K562 (cell line): ENCODE measurements around the gene ROR2. TPM values are rescaled to one million over a fixed set of nuclear protein-coding genes. Genes with fewer than 3 reads are reported as not detected.

Source experiments
- ATAC-seq: fragments of 200-7000 bp; cut with Tn5 transposase; 3 replicates; pipeline ENCODE4 v1.9.1; 2020; ENCODE audit warnings: moderate library complexity
- BruUV-seq: library from RNA; stranded (reverse); fragments of 400-500 nt; replicated peaks from 2 replicates; lab custom pipeline; 2021; lab: Mats Ljungman, UMichigan
- CTCF ChIA-PET: fragments of 300-600 bp; formaldehyde crosslinking; extraction: SDS; loops from one replicate; lab custom pipeline; 2021; ENCODE audit warnings: low intra/inter-chr PET ratio; lab: Yijun Ruan, JAX
- POLR2A ChIA-PET: fragments of 300-600, 350-650 bp; sonication (Branson Sonifier 250); formaldehyde crosslinking; extraction: SDS; loops from one replicate; lab custom pipeline; 2021; ENCODE audit warnings: antibody characterized with exemption, inconsistent platforms; lab: Yijun Ruan, JAX
- DNase-seq, 4 experiments: peaks; one replicate each; pipeline versions ENCODE4 v3.0.0 to v3.0.0-alpha.2; 2011 to 2018; ENCODE audit warnings: low spot score in 3 of 4, mixed read lengths in 3 of 4; ENCODE audit errors: extremely low read depth in 1 of 4
- FAIRE-seq: peaks from 2 replicates; lab custom pipeline; 2011; peaks lifted over from hg19 to GRCh38; lab: Jason Lieb, UNC
- H2AFZ ChIP-seq: 2 replicates; pipeline ENCODE4 v1.6.0; 2011; ENCODE audit warnings: low read depth, low read length, control low read depth, inconsistent platforms
- H3K27ac ChIP-seq: fragments of 200-600 bp; 3 replicates; pipeline ENCODE4 v1.8.0; 2011; ENCODE audit warnings: low read depth, mild to moderate bottlenecking, control low read depth, inconsistent platforms, low read length, moderate library complexity, mixed read lengths; ENCODE audit errors: extremely low read depth
- H3K27me3 ChIP-seq, 2 experiments: fragments of 300-600 bp in 1 of 2; 2 replicates in 1 of 2; 3 replicates in 1 of 2; pipeline versions ENCODE4 v1.6.0 to v1.8.0; 2011; ENCODE audit warnings: inconsistent platforms in 2 of 2, low read length in 2 of 2, mild to moderate bottlenecking in 1 of 2, mixed read lengths in 1 of 2, moderate library complexity in 1 of 2; ENCODE audit not compliant: control insufficient read depth in 2 of 2, insufficient read depth in 2 of 2
- H3K36me3 ChIP-seq: fragments of 300-600 bp; 3 replicates; pipeline ENCODE4 v1.8.0; 2011; ENCODE audit warnings: mild to moderate bottlenecking, low read length, inconsistent platforms; ENCODE audit not compliant: control insufficient read depth, insufficient read depth
- H3K4me1 ChIP-seq, 2 experiments: fragments of 200-600 bp in 1 of 2; replicated peaks in 1 of 2; 2 replicates in 1 of 2; 3 replicates in 1 of 2; pipeline versions ENCODE4 v1.5.1 to v1.8.0; 2011; ENCODE audit warnings: inconsistent platforms in 2 of 2, low read length in 2 of 2, mild to moderate bottlenecking in 1 of 2, mixed read lengths in 1 of 2, moderate library complexity in 1 of 2; ENCODE audit not compliant: control insufficient read depth in 2 of 2, insufficient read depth in 2 of 2
- H3K4me2 ChIP-seq: 2 replicates; pipeline ENCODE4 v1.6.1; 2011; ENCODE audit warnings: low read length, control low read depth, inconsistent platforms, mixed read lengths; ENCODE audit not compliant: insufficient read depth
- H3K4me3 ChIP-seq: fragments of 200-600 bp; sonication (generic), shearing (Covaris generic); 2 replicates; pipeline ENCODE4 v1.5.1; 2016; ENCODE audit warnings: control low read depth, inconsistent platforms
- H3K79me2 ChIP-seq: fragments of 200-600 bp; 3 replicates; pipeline ENCODE4 v1.8.0; 2011; ENCODE audit warnings: low read length, inconsistent platforms; ENCODE audit not compliant: control insufficient read depth, insufficient read depth
- H3K9ac ChIP-seq, 2 experiments: 2 replicates each; pipeline versions ENCODE4 v1.6.0 to v1.6.1; 2011; ENCODE audit warnings: low read depth in 2 of 2, low read length in 2 of 2, control low read depth in 1 of 2, inconsistent platforms in 1 of 2, mild to moderate bottlenecking in 1 of 2, mixed read lengths in 1 of 2; ENCODE audit not compliant: insufficient read depth in 1 of 2
- H3K9me1 ChIP-seq: one replicate; pipeline ENCODE4 v1.6.0; 2011; ENCODE audit warnings: inconsistent platforms, mild to moderate bottlenecking, low read length, moderate library complexity; ENCODE audit not compliant: control insufficient read depth, insufficient read depth
- H3K9me3 ChIP-seq: replicated peaks from 2 replicates; pipeline ENCODE4 v1.5.1; 2011; ENCODE audit warnings: low read depth, low read length, inconsistent platforms; ENCODE audit not compliant: control insufficient read depth, insufficient read depth
- H4K20me1 ChIP-seq: replicated peaks from 2 replicates; pipeline ENCODE4 v1.6.1; 2011; ENCODE audit warnings: low read length, inconsistent platforms, mixed read lengths; ENCODE audit not compliant: control insufficient read depth, insufficient read depth
- C11orf30 ChIP-seq: fragments of 450-650 bp; IDR thresholded peaks from 2 replicates; pipeline ENCODE4 v1.6.1; 2016; ENCODE audit warnings: low read depth, mild to moderate bottlenecking
- ETV5 ChIP-seq: sonication (generic); formaldehyde crosslinking; IDR thresholded peaks from 2 replicates; pipeline ENCODE4 v1.4.0; 2020; ENCODE audit warnings: low read depth, mild to moderate bottlenecking, missing genetic modification reagents
- HNRNPLL ChIP-seq: fragments of 200-400 bp; formaldehyde crosslinking; IDR thresholded peaks from 2 replicates; pipeline ENCODE4 v1.6.1; 2017; ENCODE audit warnings: low read length, low read depth, mild to moderate bottlenecking; ENCODE audit not compliant: poor library complexity, severe bottlenecking
- KDM5B ChIP-seq: fragments of 200-600 bp; sonication (generic); IDR thresholded peaks from 2 replicates; pipeline ENCODE4 v1.6.1; 2012; ENCODE audit warnings: low read depth, mild to moderate bottlenecking, moderate library complexity, low read length, control low read depth, inconsistent platforms; ENCODE audit not compliant: insufficient replicate concordance
- KLF13 ChIP-seq: fragments of 450-650 bp; IDR thresholded peaks from 2 replicates; pipeline ENCODE4 v1.6.1; 2016; ENCODE audit warnings: missing genetic modification characterization, low read depth, mild to moderate bottlenecking, missing compliant biosample characterization, moderate library complexity, borderline replicate concordance
- LARP7 ChIP-seq: fragments of 450-650 bp; IDR thresholded peaks from 2 replicates; pipeline ENCODE4 v1.6.1; 2016
- MAFK ChIP-seq: IDR thresholded peaks from 2 replicates; pipeline ENCODE4 v1.6.1; 2011; ENCODE audit warnings: low read length, improper control_type of control experiment
- NCOA2 ChIP-seq, 2 experiments: fragments of 450-650 bp; IDR thresholded peaks; 2 replicates each; pipeline ENCODE4 v1.6.1; 2018; ENCODE audit warnings: mild to moderate bottlenecking in 2 of 2, moderate library complexity in 1 of 2; ENCODE audit not compliant: partially characterized antibody in 2 of 2
- PREB ChIP-seq: sonication (generic); formaldehyde crosslinking; IDR thresholded peaks from 2 replicates; pipeline ENCODE4 v1.8.1; 2023; ENCODE audit warnings: mild to moderate bottlenecking, missing genetic modification reagents
- RBM25 ChIP-seq: fragments of 200-400 bp; formaldehyde crosslinking; IDR thresholded peaks from 2 replicates; pipeline ENCODE4 v1.6.1; 2018; ENCODE audit warnings: low read length, low read depth, moderate library complexity; ENCODE audit not compliant: severe bottlenecking
- RBM34 ChIP-seq: fragments of 200-400 bp; formaldehyde crosslinking; IDR thresholded peaks from 2 replicates; pipeline ENCODE4 v1.6.1; 2018; ENCODE audit warnings: low read length, borderline replicate concordance; ENCODE audit not compliant: insufficient read depth
- TAL1 ChIP-seq: fragments of 450-650 bp; IDR thresholded peaks from 2 replicates; pipeline ENCODE4 v1.6.1; 2016; ENCODE audit warnings: mild to moderate bottlenecking
- TGIF2 ChIP-seq: sonication (generic); formaldehyde crosslinking; IDR thresholded peaks from 2 replicates; pipeline ENCODE4 v1.8.1; 2022; ENCODE audit warnings: mild to moderate bottlenecking, missing genetic modification reagents, moderate library complexity
- ZNF165 ChIP-seq: fragments of 250-450 bp; sonication (Bioruptor Pico); IDR thresholded peaks from 2 replicates; pipeline ENCODE4 v1.4.0; 2020; ENCODE audit warnings: borderline replicate concordance
- ZNF311 ChIP-seq: fragments of 250-450 bp; sonication (Bioruptor Pico); IDR thresholded peaks from 2 replicates; pipeline ENCODE4 v1.4.0; 2020; ENCODE audit warnings: mild to moderate bottlenecking, moderate library complexity
- WGBS: fragments of 100-300 bp; shearing (Covaris generic); methylation state at CpG from one replicate; pipeline ENCODE4 v1.1.6; 2016; ENCODE audit warnings: low coverage, mixed read lengths; ENCODE audit not compliant: insufficient coverage; ENCODE audit errors: missing lambda C conversion rate; 5-methylcytosine and 5-hydroxymethylcytosine counted together
- in situ Hi-C: fragments of 300-500 bp; cut with MboI; formaldehyde crosslinking; loops from 4 replicates; pipeline ENCODE4 v1.15.0; 2018; ENCODE audit warnings: inconsistent platforms, mixed read lengths
- intact Hi-C: fragments of 100-400 bp; cut with micrococcal nuclease; formaldehyde crosslinking; loops from 2 replicates; pipeline ENCODE4 v1.14.2; 2022
- polyA plus RNA-seq, 8 experiments: library from polyadenylated mRNA; depleted of rRNA in 4 of 8; stranded (reverse) in 5 of 8; unstranded in 3 of 8; fragments of >200 nt; fragmentation: Nextera tagmentation in 2 of 8; fragmentation: Illumina TruSeq in 1 of 8; extraction: Ambion mirVana in 2 of 8; extraction: Trizol in 1 of 8; gene quantifications; 2 replicates each; pipeline versions ENCODE4 v1.2.1 to v1.2.3, GENCODE V29; 2011 to 2014; ENCODE audit warnings: inconsistent platforms in 1 of 8, missing spikeins in 1 of 8
- total RNA-seq, 7 experiments: library from RNA; depleted of rRNA in 6 of 7; stranded (reverse); fragments of >200 nt in 6 of 7; fragmentation: Illumina TruSeq in 2 of 7; extraction: Trizol in 2 of 7; gene quantifications; 2 replicates each; pipeline versions ENCODE4 v1.2.1 to v1.2.3, GENCODE V29; 2011 to 2021; ENCODE audit warnings: low replicate concordance in 1 of 7
- TF ChIP-seq, protein P1 (sequence below): fragments of 250-450 bp; sonication (Bioruptor Pico); IDR thresholded peaks from 2 replicates; pipeline ENCODE4 v1.5.0; 2021
- TF ChIP-seq, protein P2 (sequence below), 2 experiments: fragments of 450-650 bp in 1 of 2; sonication (generic) in 1 of 2; formaldehyde crosslinking in 1 of 2; IDR thresholded peaks in 1 of 2; conservative IDR thresholded peaks in 1 of 2; 2 replicates each; pipeline versions ENCODE4 v1.6.1 to v1.8.1; 2016 to 2023; ENCODE audit warnings: mild to moderate bottlenecking in 2 of 2, moderate library complexity in 2 of 2, inconsistent platforms in 1 of 2, missing genetic modification reagents in 1 of 2

ROR2 gene
- total and polyA plus RNA-seq, 9 of the 15 experiments (the other 6 are each of a cell fraction or from before 2014, with no cell fraction given): 5.6 to 33.8 (median 15.3) TPM

GRCh38 chr9:91533382-91533781, 416.6 kb downstream of the ROR2 start:
- POLR2A ChIA-PET: no interaction called here

GRCh38 chr9:91532325-91532724, 417.7 kb downstream of the ROR2 start:
- Histone ChIP-seq H3K79me2 (no peaks in the 10 kb centered on the region), H3K27ac (no peak overlapping the region), H4K20me1 (no peaks in the 10 kb centered on the region), H3K27me3 (peaks cover 13 to 35% of the 10 kb centered on the region in 2 experiments; a peak in 3 of 5 replicates), H3K4me3 (no peak overlapping the region), H3K9me1 (no peaks in the 10 kb centered on the region), H3K9me3 (no peaks in the 10 kb centered on the region), H3K36me3 (no peaks in the 10 kb centered on the region), H3K9ac (no peak overlapping the region), H3K4me2 (no peak overlapping the region), H2AFZ (no peak overlapping the region), H3K4me1 (no peaks in the 10 kb centered on the region)
- 0% methylated on average over 3 of the region's 3 CpGs for WGBS
- in situ Hi-C loops: no loop called here
- intact Hi-C loops: no loop called here
- no peak for ATAC-seq
- ChIA-PET CTCF (no interaction called here), POLR2A (no interaction called here)
- DNase-seq: no peak
- no TSS peak for BruUV-seq
- FAIRE-seq: no peak
- no peak for TF ChIP-seq TGIF2
- TF ChIP-seq, protein P1, sequence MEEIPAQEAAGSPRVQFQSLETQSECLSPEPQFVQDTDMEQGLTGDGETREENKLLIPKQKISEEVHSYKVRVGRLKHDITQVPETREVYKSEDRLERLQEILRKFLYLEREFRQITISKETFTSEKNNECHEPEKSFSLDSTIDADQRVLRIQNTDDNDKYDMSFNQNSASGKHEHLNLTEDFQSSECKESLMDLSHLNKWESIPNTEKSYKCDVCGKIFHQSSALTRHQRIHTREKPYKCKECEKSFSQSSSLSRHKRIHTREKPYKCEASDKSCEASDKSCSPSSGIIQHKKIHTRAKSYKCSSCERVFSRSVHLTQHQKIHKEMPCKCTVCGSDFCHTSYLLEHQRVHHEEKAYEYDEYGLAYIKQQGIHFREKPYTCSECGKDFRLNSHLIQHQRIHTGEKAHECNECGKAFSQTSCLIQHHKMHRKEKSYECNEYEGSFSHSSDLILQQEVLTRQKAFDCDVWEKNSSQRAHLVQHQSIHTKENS (CRISPR knock-in tag): no peak
- no peak for TF ChIP-seq ZNF311
- no peak for TF ChIP-seq PREB (CRISPR knock-in tag)
- TF ChIP-seq ZNF165 (CRISPR knock-in tag): no peak
- TF ChIP-seq C11orf30: peak; percentile 69
- no peak for TF ChIP-seq KDM5B
- TF ChIP-seq ETV5 (CRISPR knock-in tag): no peak
- no peak for TF ChIP-seq LARP7
- no peak for TF ChIP-seq NCOA2 (IDR thresholded peaks at IDR 0.05; ENCODE audit: partially characterized antibody in 2 of 2)
- peak; percentile 82 for TF ChIP-seq MAFK

More at GRCh38 chr9:91533382-91533781, 416.6 kb downstream of the ROR2 start:
- H3K9me3 ChIP-seq: no peaks in the 10 kb centered on the region
- H3K4me2 ChIP-seq: no peak overlapping the region
- H3K4me1 ChIP-seq: no peaks in the 10 kb centered on the region
- intact Hi-C loops: no loop called here
- no peak overlapping the region for H3K27ac ChIP-seq
- no peak overlapping the region for H2AFZ ChIP-seq
- no peaks in the 10 kb centered on the region for H4K20me1 ChIP-seq
- no peak overlapping the region for H3K9ac ChIP-seq
- no peaks in the 10 kb centered on the region for H3K9me1 ChIP-seq
- FAIRE-seq: no peak
- H3K79me2 ChIP-seq: no peaks in the 10 kb centered on the region
- TF ChIP-seq, protein P2, sequence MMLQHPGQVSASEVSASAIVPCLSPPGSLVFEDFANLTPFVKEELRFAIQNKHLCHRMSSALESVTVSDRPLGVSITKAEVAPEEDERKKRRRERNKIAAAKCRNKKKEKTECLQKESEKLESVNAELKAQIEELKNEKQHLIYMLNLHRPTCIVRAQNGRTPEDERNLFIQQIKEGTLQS (IDR thresholded peaks at IDR 0.05): no peak
- TF ChIP-seq, protein P2 (CRISPR knock-in tag; conservative IDR thresholded peaks at IDR 0.05): no peak
- TF ChIP-seq HNRNPLL: no peak
- no peak for TF ChIP-seq TAL1
- TF ChIP-seq KLF13: no peak
- TF ChIP-seq RBM25: peak; percentile 34
- no peak for TF ChIP-seq RBM34
- H3K27me3 ChIP-seq: peaks cover 13 to 40% of the 10 kb centered on the region in 2 experiments; a peak in 3 of 5 replicates
- H3K36me3 ChIP-seq: no peaks in the 10 kb centered on the region
- in situ Hi-C loops: no loop called here
- no peak overlapping the region for H3K4me3 ChIP-seq
- DNase-seq: no peak
- no peak for ATAC-seq
- under 1% methylated on average over 7 of the region's 7 CpGs for WGBS
- CTCF ChIA-PET: no interaction called here
- BruUV-seq: no TSS peak
